BLaER1 (cell line): Measurements from ENCODE around the gene ALDOB.

ENCODE experiments used
- H3K27ac ChIP-seq: shearing (Covaris generic); formaldehyde crosslinking; 2 replicates; pipeline ENCODE4 v1.8.1; 2022
- H3K27me3 ChIP-seq: shearing (Covaris generic); formaldehyde crosslinking; 2 replicates; pipeline ENCODE4 v1.8.1; 2022
- H3K36me3 ChIP-seq: shearing (Covaris generic); formaldehyde crosslinking; 2 replicates; pipeline ENCODE4 v1.8.1; 2022
- H3K4me1 ChIP-seq: shearing (Covaris generic); formaldehyde crosslinking; 2 replicates; pipeline ENCODE4 v1.8.1; 2022
- H3K4me2 ChIP-seq: shearing (Covaris generic); formaldehyde crosslinking; 2 replicates; pipeline ENCODE4 v1.8.1; 2022
- H3K4me3 ChIP-seq: shearing (Covaris generic); formaldehyde crosslinking; 2 replicates; pipeline ENCODE4 v1.8.1; 2022
- H3K9ac ChIP-seq: shearing (Covaris generic); formaldehyde crosslinking; 2 replicates; pipeline ENCODE4 v1.8.1; 2022
- H3K9me3 ChIP-seq: shearing (Covaris generic); formaldehyde crosslinking; 2 replicates; pipeline ENCODE4 v1.8.1; 2022
- H4K20me1 ChIP-seq: shearing (Covaris generic); formaldehyde crosslinking; 2 replicates; pipeline ENCODE4 v1.8.1; 2022
- Cebpa-rat ChIP-seq: shearing (Covaris generic); IDR thresholded peaks from 2 replicates; pipeline ENCODE4 v1.8.1; 2022

ALDOB gene

DNA sequence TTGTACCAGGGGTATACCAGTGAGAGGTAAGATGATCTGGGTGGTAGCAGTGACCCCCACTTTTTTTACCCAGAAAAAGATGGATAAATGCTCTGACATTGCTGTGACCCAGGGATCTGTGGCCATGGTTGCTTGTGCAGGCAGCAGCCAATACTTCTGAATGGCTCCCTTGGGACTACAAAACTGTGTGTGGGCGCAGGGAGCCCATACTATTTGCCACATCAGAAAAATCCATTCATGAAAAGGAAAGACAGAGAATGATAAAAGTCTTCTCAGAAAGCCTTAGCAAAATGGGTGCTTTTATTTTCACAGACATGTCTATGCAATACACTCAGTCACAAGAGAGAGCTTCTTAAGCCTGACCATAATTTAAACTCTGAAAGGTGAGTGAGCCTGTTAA, 37.3 kb upstream of the ALDOB start:
- Histone ChIP-seq H3K36me3 (no peaks in the 10 kb centered on the region), H3K9me3 (no peaks in the 10 kb centered on the region), H3K27me3 (no peaks in the 10 kb centered on the region), H3K4me2 (peak overlapping the region; percentile 52), H3K9ac (no peak overlapping the region), H3K4me3 (no peak overlapping the region), H3K27ac (no peak overlapping the region), H4K20me1 (no peaks in the 10 kb centered on the region), H3K4me1 (peaks cover 14% of the 10 kb centered on the region)
- no peak for TF ChIP-seq Cebpa-rat

GRCh38 chr9:101470929-101471328, 35.4 kb upstream of the ALDOB start:
- TF ChIP-seq Cebpa-rat: no peak
- Histone ChIP-seq H3K27me3 (no peaks in the 10 kb centered on the region), H3K9me3 (no peaks in the 10 kb centered on the region), H4K20me1 (no peaks in the 10 kb centered on the region), H3K4me2 (no peak overlapping the region), H3K27ac (no peak overlapping the region), H3K36me3 (no peaks in the 10 kb centered on the region), H3K9ac (no peak overlapping the region), H3K4me1 (peaks cover 14% of the 10 kb centered on the region), H3K4me3 (no peak overlapping the region)

GRCh38 chr9:101470021-101470420, 34.4 kb upstream of the ALDOB start:
- Histone ChIP-seq H3K4me1 (peaks cover 14% of the 10 kb centered on the region), H3K4me3 (no peak overlapping the region), H3K4me2 (no peak overlapping the region), H3K27ac (no peak overlapping the region), H3K9me3 (no peaks in the 10 kb centered on the region), H4K20me1 (no peaks in the 10 kb centered on the region), H3K9ac (no peak overlapping the region), H3K27me3 (no peaks in the 10 kb centered on the region), H3K36me3 (no peaks in the 10 kb centered on the region)
- TF ChIP-seq Cebpa-rat: no peak

- Histone ChIP-seq H3K27ac (no peak overlapping the region), H3K36me3 (no peaks in the 10 kb centered on the region), H3K9me3 (no peaks in the 10 kb centered on the region), H3K4me2 (no peak overlapping the region), H4K20me1 (no peaks in the 10 kb centered on the region), H3K4me3 (no peak overlapping the region), H3K9ac (no peak overlapping the region), H3K27me3 (no peaks in the 10 kb centered on the region), H3K4me1 (peaks cover 14% of the 10 kb centered on the region)
- no peak for TF ChIP-seq Cebpa-rat
These were observed 33.5 kb upstream of the ALDOB start for GRCh38 chr9:101469026-101469425.

GRCh38 chr9:101468116-101468515, 32.5 kb upstream of the ALDOB start:
- H3K9me3 ChIP-seq: no peaks in the 10 kb centered on the region
- no peaks in the 10 kb centered on the region for H3K27me3 ChIP-seq
- H3K36me3 ChIP-seq: no peaks in the 10 kb centered on the region
- no peaks in the 10 kb centered on the region for H4K20me1 ChIP-seq
- H3K4me1 ChIP-seq: peaks cover 9% of the 10 kb centered on the region
- H3K4me2 ChIP-seq: no peak overlapping the region
- no peak overlapping the region for H3K27ac ChIP-seq
- TF ChIP-seq Cebpa-rat: no peak
- no peak overlapping the region for H3K9ac ChIP-seq
- H3K4me3 ChIP-seq: no peak overlapping the region

DNA sequence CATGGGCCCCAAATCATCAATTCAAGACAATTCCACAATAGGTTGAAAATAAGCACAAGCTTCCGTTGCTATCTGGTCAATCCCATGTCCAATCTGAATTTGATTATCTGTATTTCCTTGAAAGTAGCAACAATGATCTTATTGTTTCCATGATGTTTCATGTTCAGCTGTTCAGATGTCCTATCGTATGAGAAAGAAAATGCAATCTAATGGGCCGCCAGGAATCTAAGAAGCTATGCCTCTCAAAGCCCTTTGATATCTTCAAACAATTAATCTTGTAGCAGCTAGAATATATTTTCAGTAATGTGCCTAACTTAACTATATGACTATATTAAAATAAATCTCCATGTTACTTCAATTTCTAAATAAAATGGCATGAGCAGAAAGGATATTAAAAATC, 32.1 kb upstream of the ALDOB start:
- H3K9ac ChIP-seq: no peak overlapping the region
- no peaks in the 10 kb centered on the region for H3K9me3 ChIP-seq
- no peak overlapping the region for H3K27ac ChIP-seq
- no peak for TF ChIP-seq Cebpa-rat
- no peak overlapping the region for H3K4me3 ChIP-seq
- H3K36me3 ChIP-seq: no peaks in the 10 kb centered on the region
- no peaks in the 10 kb centered on the region for H3K27me3 ChIP-seq
- peaks cover 5% of the 10 kb centered on the region for H3K4me1 ChIP-seq
- H4K20me1 ChIP-seq: no peaks in the 10 kb centered on the region
- H3K4me2 ChIP-seq: no peak overlapping the region

- Histone ChIP-seq H3K9me3 (no peaks in the 10 kb centered on the region), H3K27me3 (no peaks in the 10 kb centered on the region), H3K4me1 (no peaks in the 10 kb centered on the region), H3K27ac (no peak overlapping the region), H3K9ac (no peak overlapping the region), H3K4me3 (no peak overlapping the region), H4K20me1 (no peaks in the 10 kb centered on the region), H3K4me2 (no peak overlapping the region), H3K36me3 (no peaks in the 10 kb centered on the region)
- TF ChIP-seq Cebpa-rat: no peak
These were observed 31.3 kb upstream of the ALDOB start for GRCh38 chr9:101466863-101467262.

DNA sequence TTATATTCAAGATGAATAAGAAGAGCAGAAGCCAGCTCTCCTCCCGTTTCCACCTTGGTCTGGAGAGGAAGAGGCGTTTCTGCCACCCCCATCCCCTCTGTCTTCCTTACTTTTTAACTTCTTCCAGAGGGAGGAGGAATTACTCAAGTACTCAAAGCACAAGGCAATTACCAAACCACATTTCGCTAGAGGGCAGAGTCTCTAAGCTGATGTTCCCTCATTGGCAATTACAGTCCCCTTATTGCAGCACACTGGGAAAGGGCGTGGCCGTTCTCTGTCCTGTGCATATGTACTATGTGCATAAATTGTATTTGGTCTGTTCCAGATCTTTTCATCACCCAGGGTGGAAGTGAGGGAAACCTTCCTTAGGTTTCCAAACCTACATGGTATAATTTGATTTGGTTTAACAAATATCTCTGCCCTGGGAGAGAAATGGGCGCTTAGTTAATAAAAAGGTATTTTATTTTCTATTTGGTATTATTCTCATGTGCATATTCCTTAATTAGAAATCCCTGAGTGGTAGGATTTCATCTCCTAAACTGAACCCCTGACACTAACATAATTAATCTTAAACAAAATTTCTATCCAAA, 29.8 kb upstream of the ALDOB start:
- Histone ChIP-seq H3K4me2 (no peak overlapping the region), H3K27ac (no peak overlapping the region), H3K9me3 (no peaks in the 10 kb centered on the region), H3K9ac (no peak overlapping the region), H4K20me1 (no peaks in the 10 kb centered on the region), H3K4me1 (no peaks in the 10 kb centered on the region), H3K4me3 (no peak overlapping the region), H3K36me3 (no peaks in the 10 kb centered on the region), H3K27me3 (no peaks in the 10 kb centered on the region)
- no peak for TF ChIP-seq Cebpa-rat

- Histone ChIP-seq H3K4me1 (no peaks in the 10 kb centered on the region), H3K4me2 (no peak overlapping the region), H3K9ac (no peak overlapping the region), H3K9me3 (no peaks in the 10 kb centered on the region), H3K27ac (no peak overlapping the region), H4K20me1 (no peaks in the 10 kb centered on the region), H3K4me3 (no peak overlapping the region), H3K27me3 (no peaks in the 10 kb centered on the region), H3K36me3 (no peaks in the 10 kb centered on the region)
- no peak for TF ChIP-seq Cebpa-rat
These were observed 27.8 kb upstream of the ALDOB start for GRCh38 chr9:101463397-101463796.

GRCh38 chr9:101462558-101462957, 27.0 kb upstream of the ALDOB start:
- Histone ChIP-seq H3K27ac (no peak overlapping the region), H4K20me1 (no peaks in the 10 kb centered on the region), H3K4me2 (no peak overlapping the region), H3K27me3 (no peaks in the 10 kb centered on the region), H3K4me1 (no peaks in the 10 kb centered on the region), H3K9ac (no peak overlapping the region), H3K4me3 (no peak overlapping the region), H3K36me3 (no peaks in the 10 kb centered on the region), H3K9me3 (no peaks in the 10 kb centered on the region)
- TF ChIP-seq Cebpa-rat: no peak

- no peaks in the 10 kb centered on the region for H4K20me1 ChIP-seq
- H3K27me3 ChIP-seq: no peaks in the 10 kb centered on the region
- H3K36me3 ChIP-seq: no peaks in the 10 kb centered on the region
- no peaks in the 10 kb centered on the region for H3K9me3 ChIP-seq
- no peak overlapping the region for H3K4me3 ChIP-seq
- H3K27ac ChIP-seq: no peak overlapping the region
- H3K9ac ChIP-seq: no peak overlapping the region
- H3K4me1 ChIP-seq: no peaks in the 10 kb centered on the region
- TF ChIP-seq Cebpa-rat: no peak
- no peak overlapping the region for H3K4me2 ChIP-seq
These were observed 25.4 kb upstream of the ALDOB start for GRCh38 chr9:101460965-101461364.
